Measurements from ENCODE around the gene BCAR3.

Gene BCAR3

GRCh38 chr1:93525431-93525830 is 156.2 kb downstream of the BCAR3 start:
- no peak overlapping the region for H3K27ac ChIP-seq (ENCODE audit: low read depth, low read length)
- H3K4me1 ChIP-seq (ENCODE audit: control insufficient read depth in 1 of 2, insufficient read depth in 2 of 2, low read length in 2 of 2), result no peaks in the 10 kb centered on the region
- H3K79me1 ChIP-seq (ENCODE audit: low read length), result no peaks in the 10 kb centered on the region
- no peak overlapping the region for H2BK120ac ChIP-seq (ENCODE audit: insufficient read depth, low read length, poor library complexity)
- H3K79me2 ChIP-seq (ENCODE audit: control insufficient read depth, insufficient read depth, low read length, poor library complexity), result no peaks in the 10 kb centered on the region
- no peak overlapping the region for H4K8ac ChIP-seq (ENCODE audit: low read depth, low read length)
- no peak overlapping the region for H3K4me2 ChIP-seq (ENCODE audit: low read length)
- no peak overlapping the region for H2BK5ac ChIP-seq (ENCODE audit: low read depth, low read length, poor library complexity)
- H4K12ac ChIP-seq (ENCODE audit: low read depth, low read length), result no peak overlapping the region
- H3K4ac ChIP-seq (ENCODE audit: low read depth, low read length), result no peak overlapping the region
- H3K27me3 ChIP-seq (ENCODE audit: insufficient read depth, low read length), result no peaks in the 10 kb centered on the region
- no peak overlapping the region for H3K9ac ChIP-seq (ENCODE audit: low read length)
- H3K23ac ChIP-seq (ENCODE audit: low read length), result no peak overlapping the region
- no peak overlapping the region for H2AFZ ChIP-seq (ENCODE audit: insufficient read depth, low read length, poor library complexity)
- no peak overlapping the region for H3K4me3 ChIP-seq (ENCODE audit: low read depth, low read length)
- DNase-seq, result no peak
- no peak overlapping the region for H4K91ac ChIP-seq (ENCODE audit: low read depth, low read length)
- H3K18ac ChIP-seq (ENCODE audit: low read length), result no peak overlapping the region
- H2AK5ac ChIP-seq (ENCODE audit: low read length), result no peak overlapping the region
- H3K14ac ChIP-seq (ENCODE audit: low read length), result no peak overlapping the region
- no peak overlapping the region for H2BK12ac ChIP-seq (ENCODE audit: low read length)
- no CpG with 5 or more reads among the region's 1 CpG for WGBS (ENCODE audit: extremely low coverage, insufficient coverage, insufficient read length)
- H3K36me3 ChIP-seq (ENCODE audit: control insufficient read depth in 1 of 2, insufficient read depth in 2 of 2, low read length in 2 of 2), result peaks cover 6 to 8% of the 10 kb centered on the region in 2 experiments
- no peaks in the 10 kb centered on the region for H3K9me3 ChIP-seq (ENCODE audit: insufficient read depth, low read depth, low read length)

GRCh38 chr1:93522721-93523120 is 158.9 kb downstream of the BCAR3 start:
- Histone ChIP-seq H3K14ac (ENCODE audit: low read length) (no peak overlapping the region), H3K79me2 (ENCODE audit: control insufficient read depth, insufficient read depth, low read length, poor library complexity) (no peaks in the 10 kb centered on the region), H3K36me3 (ENCODE audit: control insufficient read depth in 1 of 2, insufficient read depth in 2 of 2, low read length in 2 of 2) (peaks cover 6 to 8% of the 10 kb centered on the region in 2 experiments), H2BK120ac (ENCODE audit: insufficient read depth, low read length, poor library complexity) (no peak overlapping the region), H3K27ac (ENCODE audit: low read depth, low read length) (no peak overlapping the region), H2AK5ac (ENCODE audit: low read length) (no peak overlapping the region), H4K8ac (ENCODE audit: low read depth, low read length) (no peak overlapping the region), H3K4me2 (ENCODE audit: low read length) (no peak overlapping the region), H3K79me1 (ENCODE audit: low read length) (no peaks in the 10 kb centered on the region), H3K23ac (ENCODE audit: low read length) (no peak overlapping the region), H3K9me3 (ENCODE audit: insufficient read depth, low read depth, low read length) (no peaks in the 10 kb centered on the region), H3K18ac (ENCODE audit: low read length) (no peak overlapping the region), H3K4me3 (ENCODE audit: low read depth, low read length) (no peak overlapping the region), H3K4me1 (ENCODE audit: control insufficient read depth in 1 of 2, insufficient read depth in 2 of 2, low read length in 2 of 2) (no peaks in the 10 kb centered on the region), H4K91ac (ENCODE audit: low read depth, low read length) (no peak overlapping the region), H2BK5ac (ENCODE audit: low read depth, low read length, poor library complexity) (no peak overlapping the region), H3K9ac (ENCODE audit: low read length) (no peak overlapping the region), H2AFZ (ENCODE audit: insufficient read depth, low read length, poor library complexity) (no peak overlapping the region), H3K4ac (ENCODE audit: low read depth, low read length) (peak overlapping the region; percentile 2), H2BK12ac (ENCODE audit: low read length) (no peak overlapping the region), H3K27me3 (ENCODE audit: insufficient read depth, low read length) (no peaks in the 10 kb centered on the region), H4K12ac (ENCODE audit: low read depth, low read length) (no peak overlapping the region)
- DNase-seq, result peak in 1 of 2 donors; percentile 11
- WGBS (ENCODE audit: extremely low coverage, insufficient coverage, insufficient read length), result no CpG with 5 or more reads among the region's 4 CpGs

GRCh38 chr1:93521618-93522017 is 160.0 kb downstream of the BCAR3 start:
- no peaks in the 10 kb centered on the region for H3K9me3 ChIP-seq (ENCODE audit: insufficient read depth, low read depth, low read length)
- WGBS (ENCODE audit: extremely low coverage, insufficient coverage, insufficient read length), result no CpG with 5 or more reads among the region's 2 CpGs
- H3K4me3 ChIP-seq (ENCODE audit: low read depth, low read length), result no peak overlapping the region
- no peak overlapping the region for H3K27ac ChIP-seq (ENCODE audit: low read depth, low read length)
- no peak overlapping the region for H3K4ac ChIP-seq (ENCODE audit: low read depth, low read length)
- no peak overlapping the region for H2BK5ac ChIP-seq (ENCODE audit: low read depth, low read length, poor library complexity)
- H3K27me3 ChIP-seq (ENCODE audit: insufficient read depth, low read length), result no peaks in the 10 kb centered on the region
- no peak overlapping the region for H3K14ac ChIP-seq (ENCODE audit: low read length)
- no peak overlapping the region for H2AK5ac ChIP-seq (ENCODE audit: low read length)
- peaks cover 6 to 8% of the 10 kb centered on the region in 2 experiments for H3K36me3 ChIP-seq (ENCODE audit: control insufficient read depth in 1 of 2, insufficient read depth in 2 of 2, low read length in 2 of 2)
- H2AFZ ChIP-seq (ENCODE audit: insufficient read depth, low read length, poor library complexity), result no peak overlapping the region
- no peaks in the 10 kb centered on the region for H3K4me1 ChIP-seq (ENCODE audit: control insufficient read depth in 1 of 2, insufficient read depth in 2 of 2, low read length in 2 of 2)
- H3K9ac ChIP-seq (ENCODE audit: low read length), result no peak overlapping the region
- no peaks in the 10 kb centered on the region for H3K79me1 ChIP-seq (ENCODE audit: low read length)
- H2BK120ac ChIP-seq (ENCODE audit: insufficient read depth, low read length, poor library complexity), result no peak overlapping the region
- DNase-seq, result no peak
- no peak overlapping the region for H4K91ac ChIP-seq (ENCODE audit: low read depth, low read length)
- H3K79me2 ChIP-seq (ENCODE audit: control insufficient read depth, insufficient read depth, low read length, poor library complexity), result no peaks in the 10 kb centered on the region
- H3K18ac ChIP-seq (ENCODE audit: low read length), result no peak overlapping the region
- no peak overlapping the region for H4K8ac ChIP-seq (ENCODE audit: low read depth, low read length)
- H3K4me2 ChIP-seq (ENCODE audit: low read length), result no peak overlapping the region
- H3K23ac ChIP-seq (ENCODE audit: low read length), result no peak overlapping the region
- H2BK12ac ChIP-seq (ENCODE audit: low read length), result no peak overlapping the region
- no peak overlapping the region for H4K12ac ChIP-seq (ENCODE audit: low read depth, low read length)

- no peak overlapping the region for H3K23ac ChIP-seq (ENCODE audit: low read length)
- no peak overlapping the region for H2AFZ ChIP-seq (ENCODE audit: insufficient read depth, low read length, poor library complexity)
- no peaks in the 10 kb centered on the region for H3K79me2 ChIP-seq (ENCODE audit: control insufficient read depth, insufficient read depth, low read length, poor library complexity)
- no peak overlapping the region for H3K4me3 ChIP-seq (ENCODE audit: low read depth, low read length)
- H3K18ac ChIP-seq (ENCODE audit: low read length), result no peak overlapping the region
- no peak overlapping the region for H4K12ac ChIP-seq (ENCODE audit: low read depth, low read length)
- H2BK5ac ChIP-seq (ENCODE audit: low read depth, low read length, poor library complexity), result no peak overlapping the region
- no peaks in the 10 kb centered on the region for H3K27me3 ChIP-seq (ENCODE audit: insufficient read depth, low read length)
- H2BK120ac ChIP-seq (ENCODE audit: insufficient read depth, low read length, poor library complexity), result no peak overlapping the region
- H3K9ac ChIP-seq (ENCODE audit: low read length), result no peak overlapping the region
- H2AK5ac ChIP-seq (ENCODE audit: low read length), result no peak overlapping the region
- no peak overlapping the region for H3K4ac ChIP-seq (ENCODE audit: low read depth, low read length)
- no peak overlapping the region for H2BK12ac ChIP-seq (ENCODE audit: low read length)
- no peak overlapping the region for H4K91ac ChIP-seq (ENCODE audit: low read depth, low read length)
- no peak overlapping the region for H3K4me2 ChIP-seq (ENCODE audit: low read length)
- no peak overlapping the region for H3K27ac ChIP-seq (ENCODE audit: low read depth, low read length)
- DNase-seq, result peak in 1 of 2 donors; percentile 25
- H3K14ac ChIP-seq (ENCODE audit: low read length), result no peak overlapping the region
- H3K79me1 ChIP-seq (ENCODE audit: low read length), result no peaks in the 10 kb centered on the region
- WGBS (ENCODE audit: extremely low coverage, insufficient coverage, insufficient read length), result no CpG with 5 or more reads among the region's 3 CpGs
- H4K8ac ChIP-seq (ENCODE audit: low read depth, low read length), result no peak overlapping the region
- peaks cover 2 to 6% of the 10 kb centered on the region in 2 experiments for H3K36me3 ChIP-seq (ENCODE audit: control insufficient read depth in 1 of 2, insufficient read depth in 2 of 2, low read length in 2 of 2)
- no peaks in the 10 kb centered on the region for H3K4me1 ChIP-seq (ENCODE audit: control insufficient read depth in 1 of 2, insufficient read depth in 2 of 2, low read length in 2 of 2)
- H3K9me3 ChIP-seq (ENCODE audit: insufficient read depth, low read depth, low read length), result no peaks in the 10 kb centered on the region
Observed at GRCh38 chr1:93519199-93519829, 162.3 kb downstream of the BCAR3 start.
